Large intestine (tissue), 3 donors: Measurements from ENCODE around the gene SFXN5. TPM values are rescaled to one million over a fixed set of nuclear protein-coding genes. Genes with fewer than 3 reads are reported as not detected.

Experiments used
- DNase-seq, 2 donors: peaks; one replicate each; pipeline versions ENCODE4 v3.0.0 to v3.0.0-alpha.2; 2013
- H3K27ac ChIP-seq: one replicate; pipeline ENCODE4 v1.5.1; 2013; ENCODE audit warnings: low read length
- H3K27me3 ChIP-seq: 2 replicates; pipeline ENCODE4 v1.6.1; 2013; ENCODE audit warnings: low read length; ENCODE audit not compliant: control insufficient read depth, insufficient read depth
- H3K36me3 ChIP-seq: 2 replicates; pipeline ENCODE4 v1.6.1; 2013; ENCODE audit warnings: low read length; ENCODE audit not compliant: control insufficient read depth, insufficient read depth
- H3K4me1 ChIP-seq: one replicate; pipeline ENCODE4 v1.6.1; 2013; ENCODE audit warnings: low read length; ENCODE audit not compliant: control insufficient read depth, insufficient read depth
- H3K4me3 ChIP-seq: one replicate; pipeline ENCODE4 v1.5.1; 2013; ENCODE audit warnings: low read length
- H3K9me3 ChIP-seq: one replicate; pipeline ENCODE4 v1.6.1; 2013; ENCODE audit warnings: mild to moderate bottlenecking, low read depth, low read length, moderate library complexity; ENCODE audit not compliant: control insufficient read depth
- WGBS: methylation state at CpG from one replicate; pipeline ENCODE4 v1.1.5; 2013; ENCODE audit warnings: low lambda C conversion rate; ENCODE audit not compliant: insufficient coverage; 5-methylcytosine and 5-hydroxymethylcytosine counted together
- polyA plus RNA-seq: library from polyadenylated mRNA; unstranded; fragments of 120-200 nt; gene quantifications from one replicate; pipeline ENCODE4 v1.2.1, GENCODE V29; 2013

SFXN5 gene
- polyA plus RNA-seq, 1 donor: 20.0 TPM

- no peak overlapping the region for H3K27ac ChIP-seq
- H3K36me3 ChIP-seq: no peaks in the 10 kb centered on the region
- peaks cover 78% of the 10 kb centered on the region for H3K27me3 ChIP-seq
- peaks cover 20% of the 10 kb centered on the region for H3K4me1 ChIP-seq
- H3K4me3 ChIP-seq: no peak overlapping the region
- peak in 1 of 2 donors; percentile 53 for DNase-seq
- WGBS: no CpG with 5 or more reads among the region's 8 CpGs
- H3K9me3 ChIP-seq: peaks cover 11% of the 10 kb centered on the region
Observed at GRCh38 chr2:72927619-72928550, 143.6 kb downstream of the SFXN5 start.

GRCh38 chr2:72926811-72927465, 144.6 kb downstream of the SFXN5 start:
- Histone ChIP-seq H3K36me3 (no peaks in the 10 kb centered on the region), H3K9me3 (peaks cover 11% of the 10 kb centered on the region), H3K4me1 (peaks cover 10% of the 10 kb centered on the region), H3K27me3 (peaks cover 88% of the 10 kb centered on the region), H3K4me3 (no peak overlapping the region), H3K27ac (no peak overlapping the region)
- WGBS: 43% methylated on average over 3 of the region's 6 CpGs
- DNase-seq: no peak

- Histone ChIP-seq H3K4me3 (no peak overlapping the region), H3K36me3 (no peaks in the 10 kb centered on the region), H3K9me3 (peaks cover 11% of the 10 kb centered on the region), H3K27me3 (peaks cover 94% of the 10 kb centered on the region), H3K4me1 (peaks cover 5% of the 10 kb centered on the region), H3K27ac (no peak overlapping the region)
- no CpG with 5 or more reads among the region's 4 CpGs for WGBS
- DNase-seq: no peak
Observed at GRCh38 chr2:72926368-72926767, 145.1 kb downstream of the SFXN5 start.

- H3K4me1 ChIP-seq: peaks cover 9% of the 10 kb centered on the region
- no peak for DNase-seq
- peaks cover 18% of the 10 kb centered on the region for H3K9me3 ChIP-seq
- H3K27ac ChIP-seq: no peak overlapping the region
- peaks cover 98% of the 10 kb centered on the region for H3K27me3 ChIP-seq
- WGBS: no CpG with 5 or more reads among the region's 26 CpGs
- no peak overlapping the region for H3K4me3 ChIP-seq
- no peaks in the 10 kb centered on the region for H3K36me3 ChIP-seq
Observed at GRCh38 chr2:72925328-72925943, 146.1 kb downstream of the SFXN5 start.

- Histone ChIP-seq H3K4me1 (peaks cover 9% of the 10 kb centered on the region), H3K4me3 (no peak overlapping the region), H3K27ac (no peak overlapping the region), H3K36me3 (no peaks in the 10 kb centered on the region), H3K9me3 (peaks cover 25% of the 10 kb centered on the region), H3K27me3 (peaks cover 98% of the 10 kb centered on the region)
- no CpG with 5 or more reads among the region's 61 CpGs for WGBS
- no peak for DNase-seq
Observed at GRCh38 chr2:72924353-72925240, 146.9 kb downstream of the SFXN5 start.

- Histone ChIP-seq H3K9me3 (peaks cover 25% of the 10 kb centered on the region), H3K36me3 (no peaks in the 10 kb centered on the region), H3K4me1 (peaks cover 9% of the 10 kb centered on the region), H3K27ac (no peak overlapping the region), H3K4me3 (no peak overlapping the region), H3K27me3 (peaks cover 98% of the 10 kb centered on the region)
- WGBS: 13% methylated on average over 3 of the region's 36 CpGs
- DNase-seq: no peak
Observed at GRCh38 chr2:72923833-72924352, 147.6 kb downstream of the SFXN5 start.

GRCh38 chr2:72921853-72922252, 149.7 kb downstream of the SFXN5 start:
- no peak overlapping the region for H3K27ac ChIP-seq
- peaks cover 13% of the 10 kb centered on the region for H3K4me1 ChIP-seq
- peaks cover 27% of the 10 kb centered on the region for H3K9me3 ChIP-seq
- no CpG with 5 or more reads among the region's 1 CpG for WGBS
- peaks cover 94% of the 10 kb centered on the region for H3K27me3 ChIP-seq
- H3K36me3 ChIP-seq: no peaks in the 10 kb centered on the region
- H3K4me3 ChIP-seq: no peak overlapping the region
- no peak for DNase-seq

GRCh38 chr2:72921088-72921851, 150.2 kb downstream of the SFXN5 start:
- Histone ChIP-seq H3K9me3 (peaks cover 29% of the 10 kb centered on the region), H3K36me3 (no peaks in the 10 kb centered on the region), H3K4me1 (peaks cover 19% of the 10 kb centered on the region), H3K27ac (no peak overlapping the region), H3K4me3 (no peak overlapping the region), H3K27me3 (peaks cover 94% of the 10 kb centered on the region)
- 0% methylated on average over 1 of the region's 15 CpGs for WGBS
- DNase-seq: no peak

- Histone ChIP-seq H3K27ac (no peak overlapping the region), H3K36me3 (no peaks in the 10 kb centered on the region), H3K9me3 (peaks cover 31% of the 10 kb centered on the region), H3K27me3 (peaks cover 96% of the 10 kb centered on the region), H3K4me1 (peaks cover 22% of the 10 kb centered on the region), H3K4me3 (no peak overlapping the region)
- WGBS: no CpG with 5 or more reads among the region's 77 CpGs
- peak in 1 of 2 donors; percentile 47 for DNase-seq
Observed at GRCh38 chr2:72920318-72921087, 151.0 kb downstream of the SFXN5 start.
